DOHH2 (cell line): Measurements from ENCODE around the gene VIPAS39.

Experiments used
- H3F3A ChIP-seq: fragments of 200-600 bp; sonication (generic), shearing (Covaris generic); 2 replicates; pipeline ENCODE4 v1.6.0; 2016; ENCODE audit warnings: antibody characterized with exemption, mild to moderate bottlenecking; ENCODE audit not compliant: control insufficient read depth, insufficient read depth
- H3K27ac ChIP-seq: fragments of 200-600 bp; sonication (generic); 2 replicates; pipeline ENCODE4 v1.5.1; 2014; ENCODE audit warnings: low read depth, mild to moderate bottlenecking, low read length, moderate library complexity
- H3K27me3 ChIP-seq: fragments of 200-600 bp; sonication (generic); 2 replicates; pipeline ENCODE4 v1.6.1; 2014; ENCODE audit warnings: mild to moderate bottlenecking, low read length, mixed read lengths; ENCODE audit not compliant: control insufficient read depth
- H3K36me3 ChIP-seq: fragments of 200-600 bp; sonication (generic); 2 replicates; pipeline ENCODE4 v1.6.1; 2014; ENCODE audit warnings: mild to moderate bottlenecking, low read length, moderate library complexity, mixed read lengths; ENCODE audit not compliant: control insufficient read depth
- H3K4me1 ChIP-seq: fragments of 200-600 bp; sonication (generic); 2 replicates; pipeline ENCODE4 v1.6.1; 2014; ENCODE audit warnings: mild to moderate bottlenecking, low read length, mixed read lengths; ENCODE audit not compliant: control insufficient read depth
- H3K4me2 ChIP-seq: fragments of 200-600 bp; sonication (generic); 2 replicates; pipeline ENCODE4 v1.6.0; 2014; ENCODE audit warnings: mild to moderate bottlenecking, low read length, moderate library complexity
- H3K4me3 ChIP-seq: fragments of 200-600 bp; sonication (generic); 2 replicates; pipeline ENCODE4 v1.5.1; 2014; ENCODE audit warnings: mild to moderate bottlenecking, low read length, mixed read lengths
- H3K79me2 ChIP-seq: fragments of 200-600 bp; sonication (generic); 2 replicates; pipeline ENCODE4 v1.6.1; 2014; ENCODE audit warnings: mild to moderate bottlenecking, low read length, mixed read lengths; ENCODE audit not compliant: control insufficient read depth
- H3K9me2 ChIP-seq: fragments of 200-600 bp; sonication (generic); replicated peaks from 2 replicates; pipeline ENCODE4 v1.6.1; 2014; ENCODE audit warnings: mild to moderate bottlenecking, low read length, mixed read lengths; ENCODE audit not compliant: control insufficient read depth
- H3K9me3 ChIP-seq: fragments of 200-600 bp; sonication (generic); 2 replicates; pipeline ENCODE4 v1.6.1; 2014; ENCODE audit warnings: antibody characterized with exemption, low read length, mixed read lengths; ENCODE audit not compliant: control insufficient read depth, insufficient read depth
- H4K20me1 ChIP-seq: fragments of 200-600 bp; sonication (generic); 2 replicates; pipeline ENCODE4 v1.6.0; 2014; ENCODE audit warnings: low read depth, mild to moderate bottlenecking, antibody characterized with exemption, low read length, moderate library complexity; ENCODE audit not compliant: control insufficient read depth, insufficient read depth
- EZH2phosphoT487 ChIP-seq: fragments of 200-600 bp; sonication (generic); IDR thresholded peaks from 2 replicates; pipeline ENCODE4 v1.6.1; 2017; ENCODE audit warnings: borderline replicate concordance, mild to moderate bottlenecking, antibody characterized with exemption, low read length, moderate library complexity, mixed read lengths
- TF ChIP-seq, protein P1 (sequence below): fragments of 200-600 bp; sonication (generic); IDR thresholded peaks from one replicate; pipeline ENCODE4 v1.5.1; 2014; ENCODE audit warnings: antibody characterized with exemption, mild to moderate bottlenecking, low read depth, low read length; ENCODE audit not compliant: poor library complexity, severe bottlenecking

The VIPAS39 gene

DNA sequence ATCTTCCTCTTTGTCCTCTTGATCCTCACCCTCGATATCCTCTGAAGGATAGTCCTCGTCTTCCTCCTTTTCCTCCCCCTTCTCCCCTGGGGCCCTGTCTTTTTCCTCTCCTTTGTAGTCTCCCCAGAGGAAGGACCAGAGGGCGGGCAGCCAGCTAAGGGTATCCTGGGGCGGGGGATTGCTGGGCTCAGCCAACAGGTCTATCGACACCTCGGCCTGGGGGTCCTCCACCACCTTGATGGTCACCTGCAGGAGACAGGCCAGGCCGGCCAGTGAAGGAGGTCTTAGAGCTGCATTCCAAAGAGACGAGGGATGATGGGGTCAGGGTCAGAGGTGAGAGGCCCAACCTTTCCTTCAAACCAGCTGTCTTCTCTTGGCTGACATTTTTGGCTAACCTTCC lies 25.0 kb upstream of the VIPAS39 start:
- Histone ChIP-seq H3K79me2 (no peaks in the 10 kb centered on the region), H3K27ac (no peak overlapping the region), H3K4me3 (no peak overlapping the region), H3K36me3 (no peaks in the 10 kb centered on the region), H4K20me1 (no peaks in the 10 kb centered on the region), H3K9me3 (no peaks in the 10 kb centered on the region), H3K27me3 (no peaks in the 10 kb centered on the region), H3F3A (no peaks in the 10 kb centered on the region), H3K9me2 (no peaks in the 10 kb centered on the region), H3K4me1 (no peaks in the 10 kb centered on the region), H3K4me2 (no peak overlapping the region)
- TF ChIP-seq EZH2phosphoT487: no peak
- TF ChIP-seq, protein P1, sequence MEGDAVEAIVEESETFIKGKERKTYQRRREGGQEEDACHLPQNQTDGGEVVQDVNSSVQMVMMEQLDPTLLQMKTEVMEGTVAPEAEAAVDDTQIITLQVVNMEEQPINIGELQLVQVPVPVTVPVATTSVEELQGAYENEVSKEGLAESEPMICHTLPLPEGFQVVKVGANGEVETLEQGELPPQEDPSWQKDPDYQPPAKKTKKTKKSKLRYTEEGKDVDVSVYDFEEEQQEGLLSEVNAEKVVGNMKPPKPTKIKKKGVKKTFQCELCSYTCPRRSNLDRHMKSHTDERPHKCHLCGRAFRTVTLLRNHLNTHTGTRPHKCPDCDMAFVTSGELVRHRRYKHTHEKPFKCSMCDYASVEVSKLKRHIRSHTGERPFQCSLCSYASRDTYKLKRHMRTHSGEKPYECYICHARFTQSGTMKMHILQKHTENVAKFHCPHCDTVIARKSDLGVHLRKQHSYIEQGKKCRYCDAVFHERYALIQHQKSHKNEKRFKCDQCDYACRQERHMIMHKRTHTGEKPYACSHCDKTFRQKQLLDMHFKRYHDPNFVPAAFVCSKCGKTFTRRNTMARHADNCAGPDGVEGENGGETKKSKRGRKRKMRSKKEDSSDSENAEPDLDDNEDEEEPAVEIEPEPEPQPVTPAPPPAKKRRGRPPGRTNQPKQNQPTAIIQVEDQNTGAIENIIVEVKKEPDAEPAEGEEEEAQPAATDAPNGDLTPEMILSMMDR: no peak

DNA sequence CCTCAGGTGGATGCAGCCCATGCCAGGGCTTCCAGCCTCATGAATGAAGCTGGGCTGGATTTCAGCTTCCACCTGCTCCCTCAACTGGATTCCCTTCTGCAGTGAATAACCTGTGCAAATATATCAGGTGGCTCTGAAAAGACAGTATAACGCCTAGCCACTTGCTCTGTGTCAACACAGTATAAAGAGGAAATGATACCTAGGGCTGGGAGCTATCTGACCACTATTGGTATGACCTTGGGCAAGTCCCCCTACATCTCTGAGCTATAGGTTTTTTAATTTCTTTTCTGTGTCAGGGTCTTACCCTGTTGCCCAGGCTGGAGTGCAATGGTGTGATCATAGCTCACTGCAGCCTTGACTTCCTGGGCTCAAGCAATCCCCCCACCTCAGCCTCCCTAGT lies 21.4 kb upstream of the VIPAS39 start:
- no peaks in the 10 kb centered on the region for H3K9me2 ChIP-seq
- no peaks in the 10 kb centered on the region for H3K79me2 ChIP-seq
- no peak overlapping the region for H3K4me3 ChIP-seq
- H3K4me1 ChIP-seq: no peaks in the 10 kb centered on the region
- H3F3A ChIP-seq: no peaks in the 10 kb centered on the region
- TF ChIP-seq EZH2phosphoT487: no peak
- TF ChIP-seq, protein P1: no peak
- no peak overlapping the region for H3K27ac ChIP-seq
- H3K27me3 ChIP-seq: peaks cover 1% of the 10 kb centered on the region; the same call in 1 of the 2 replicates
- H4K20me1 ChIP-seq: no peaks in the 10 kb centered on the region
- H3K36me3 ChIP-seq: no peaks in the 10 kb centered on the region
- no peaks in the 10 kb centered on the region for H3K9me3 ChIP-seq
- H3K4me2 ChIP-seq: no peak overlapping the region

DNA sequence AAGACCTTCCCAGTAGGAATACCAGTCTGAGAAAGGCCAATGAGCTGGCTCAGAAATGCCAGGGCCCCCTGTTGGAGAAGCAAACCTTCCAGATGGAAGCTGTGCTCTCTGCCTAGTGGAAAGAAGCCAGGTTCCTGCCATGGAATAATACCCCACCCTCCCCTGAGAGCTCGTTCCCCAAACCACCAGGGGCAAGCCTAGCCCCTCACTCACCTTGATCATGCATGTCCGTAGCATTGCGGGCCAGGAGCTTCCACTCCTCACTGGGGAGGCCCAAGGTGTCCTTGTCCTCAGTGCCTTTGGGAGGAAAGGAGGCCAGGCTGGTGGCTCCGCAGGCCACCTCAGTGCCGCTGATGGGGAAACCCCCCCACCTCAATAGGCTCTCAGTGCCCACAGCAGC lies 20.6 kb upstream of the VIPAS39 start:
- no peak for TF ChIP-seq EZH2phosphoT487
- TF ChIP-seq, protein P1: no peak
- Histone ChIP-seq H3K4me3 (no peak overlapping the region), H3K36me3 (no peaks in the 10 kb centered on the region), H3K9me2 (no peaks in the 10 kb centered on the region), H3K4me1 (no peaks in the 10 kb centered on the region), H3K9me3 (no peaks in the 10 kb centered on the region), H4K20me1 (no peaks in the 10 kb centered on the region), H3K27ac (no peak overlapping the region), H3K4me2 (no peak overlapping the region), H3K79me2 (no peaks in the 10 kb centered on the region), H3F3A (no peaks in the 10 kb centered on the region), H3K27me3 (peaks cover 3% of the 10 kb centered on the region; the same call in 1 of the 2 replicates)
